ENCODE measurements around the gene ETFB.

GRCh38 chr19:51407511-51408131, 41.4 kb upstream of the ETFB start:
- TF ChIP-seq POLR2A (IDR thresholded peaks at IDR 0.05; ENCODE audit: low read length) (no peak), GATA1 (IDR thresholded peaks at IDR 0.05; ENCODE audit: low read depth, low read length) (no peak)

Data from erythroblast (primary cell).